Left lung (tissue), 10 donors: Measurements from ENCODE around the gene TPD52L1. TPM values are rescaled to one million over a fixed set of nuclear protein-coding genes. Genes with fewer than 3 reads are reported as not detected.

Experiments used
- ATAC-seq: fragments of 200-7000 bp; cut with Tn5 transposase; one replicate; pipeline ENCODE4 v1.9.1; 2020; ENCODE audit warnings: moderate library complexity
- DNase-seq, 4 donors: peaks; one replicate each; pipeline ENCODE4 v3.0.0-alpha.2; 2013 to 2020
- H3K27ac ChIP-seq, 2 donors: fragments of 200-600 bp; sonication (generic) in 1 of 2; one replicate each; pipeline versions ENCODE4 v1.5.0 to v1.8.0; 2020 to 2021
- H3K27me3 ChIP-seq, 2 donors: fragments of 200-600 bp; sonication (generic) in 1 of 2; one replicate each; pipeline versions ENCODE4 v1.5.0 to v1.8.0; 2020 to 2021
- H3K36me3 ChIP-seq, 2 donors: fragments of 200-600 bp; sonication (generic) in 1 of 2; one replicate each; pipeline versions ENCODE4 v1.5.0 to v1.8.0; 2020 to 2021
- H3K4me1 ChIP-seq, 2 donors: fragments of 200-600 bp; one replicate each; pipeline ENCODE4 v1.8.0; 2021
- H3K4me3 ChIP-seq, 2 donors: fragments of 200-600 bp; sonication (generic) in 1 of 2; one replicate each; pipeline versions ENCODE4 v1.5.0 to v1.8.0; 2020 to 2021; ENCODE audit warnings: mild to moderate bottlenecking in 1 of 2
- H3K9me3 ChIP-seq, 2 donors: fragments of 200-600 bp; sonication (generic) in 1 of 2; one replicate each; pipeline versions ENCODE4 v1.5.0 to v1.8.0; 2020 to 2021
- CTCF ChIP-seq, 2 donors: fragments of 200-600 bp; sonication (generic) in 1 of 2; IDR thresholded peaks; one replicate each; pipeline versions ENCODE4 v1.5.0 to v1.8.0; 2021; ENCODE audit warnings: antibody characterized with exemption in 2 of 2
- intact Hi-C, 2 donors: fragments of 100-400 bp; cut with DNase I; formaldehyde crosslinking; loops; one replicate each; pipeline versions ENCODE4 v1.11.2 to v1.14.2; 2022
- polyA plus RNA-seq, 6 donors: library from polyadenylated mRNA; unstranded; fragments of 120-200 nt; gene quantifications; one replicate each; pipeline ENCODE4 v1.2.1, GENCODE V29; 2013; ENCODE audit not compliant: insufficient read length in 6 of 6
- total RNA-seq, 2 donors: library from RNA; stranded (reverse); fragmentation: NEBNext Ultra II Directional; extraction: Animal tissue kit (Norgen Biotek cat#: 25700); gene quantifications; one replicate each; pipeline ENCODE4 v1.2.1, GENCODE V29; 2021
- donor health status: DM: no; HTN: yes; CAD: no.
- donor health status: DM: no; HTN: no; CAD: no.

The TPD52L1 gene
- total and polyA plus RNA-seq, 8 donors = 17.4 to 125 (median 80.4) TPM

GRCh38 chr6:125217992-125218391, 64.4 kb downstream of the TPD52L1 start:
- ATAC-seq (no peak), DNase-seq (no peak)
- no peak overlapping the region for H3K27ac ChIP-seq
- H3K27me3 ChIP-seq = no peaks in the 10 kb centered on the region
- no peak for TF ChIP-seq CTCF (IDR thresholded peaks at IDR 0.05)
- H3K9me3 ChIP-seq = no peaks in the 10 kb centered on the region
- H3K36me3 ChIP-seq = no peaks in the 10 kb centered on the region
- intact Hi-C loops = no loop called here
- no peaks in the 10 kb centered on the region for H3K4me1 ChIP-seq
- H3K4me3 ChIP-seq = no peak overlapping the region

GRCh38 chr6:125219361-125219895, 65.9 kb downstream of the TPD52L1 start:
- Histone ChIP-seq H3K36me3 (no peaks in the 10 kb centered on the region), H3K4me1 (no peaks in the 10 kb centered on the region), H3K9me3 (no peaks in the 10 kb centered on the region), H3K27ac (no peak overlapping the region), H3K4me3 (no peak overlapping the region), H3K27me3 (no peaks in the 10 kb centered on the region)
- intact Hi-C loops = no loop called here
- TF ChIP-seq CTCF (IDR thresholded peaks at IDR 0.05) = no peak
- ATAC-seq (no peak), DNase-seq (no peak)

GRCh38 chr6:125220712-125221111, 67.1 kb downstream of the TPD52L1 start:
- intact Hi-C loops = no loop called here

GRCh38 chr6:125222531-125223455, 69.2 kb downstream of the TPD52L1 start:
- no peaks in the 10 kb centered on the region for H3K27me3 ChIP-seq
- no peaks in the 10 kb centered on the region for H3K9me3 ChIP-seq
- no peak for TF ChIP-seq CTCF (IDR thresholded peaks at IDR 0.05)
- ATAC-seq (no peak), DNase-seq (no peak)
- no peaks in the 10 kb centered on the region for H3K4me1 ChIP-seq
- intact Hi-C loops = no loop called here
- H3K36me3 ChIP-seq = no peaks in the 10 kb centered on the region
- no peak overlapping the region for H3K27ac ChIP-seq
- no peak overlapping the region for H3K4me3 ChIP-seq

More at GRCh38 chr6:125220712-125221111, 67.1 kb downstream of the TPD52L1 start:
- no peak for TF ChIP-seq CTCF (IDR thresholded peaks at IDR 0.05)
- Histone ChIP-seq H3K36me3 (no peaks in the 10 kb centered on the region), H3K4me1 (no peaks in the 10 kb centered on the region), H3K27me3 (no peaks in the 10 kb centered on the region), H3K9me3 (no peaks in the 10 kb centered on the region), H3K27ac (no peak overlapping the region), H3K4me3 (no peak overlapping the region)
- DNase-seq = no peak
- peak; percentile 78 for ATAC-seq

GRCh38 chr6:125224231-125224861, 70.8 kb downstream of the TPD52L1 start:
- intact Hi-C loops = no loop called here
- Histone ChIP-seq H3K27me3 (no peaks in the 10 kb centered on the region), H3K4me3 (no peak overlapping the region), H3K36me3 (no peaks in the 10 kb centered on the region), H3K27ac (no peak overlapping the region), H3K9me3 (no peaks in the 10 kb centered on the region), H3K4me1 (no peaks in the 10 kb centered on the region)
- ATAC-seq = no peak
- no peak for TF ChIP-seq CTCF (IDR thresholded peaks at IDR 0.05)
- no peak for DNase-seq
